HCT116 (cell line): ENCODE data around the gene PEX10. TPM values are rescaled to one million over a fixed set of nuclear protein-coding genes. Genes with fewer than 3 reads are reported as not detected.

ENCODE experiments used
- ATAC-seq: fragments of 200-7000 bp; cut with Tn5 transposase; 2 replicates; pipeline ENCODE4 v1.9.1; 2020; ENCODE audit warnings: mild to moderate bottlenecking, moderate library complexity
- BruUV-seq: library from RNA; stranded (reverse); fragments of 400-500 nt; replicated peaks from 2 replicates; lab custom pipeline; 2021; lab: Mats Ljungman, UMichigan
- CTCF ChIA-PET: fragments of 300-600 bp; sonication (Branson Sonifier 250); formaldehyde crosslinking; loops from one replicate; lab custom pipeline; 2021; ENCODE audit warnings: antibody characterized with exemption; lab: Charles Lee
- POLR2A ChIA-PET: fragments of 300-600, 350-600 bp; sonication (Branson Sonifier 250); formaldehyde crosslinking; loops from one replicate; lab custom pipeline; 2021; ENCODE audit warnings: antibody characterized with exemption; lab: Charles Lee
- RAD21 ChIA-PET, 2 experiments: fragments of 300-600 bp; sonication (Branson Sonifier 250); formaldehyde crosslinking; loops; one replicate each; lab custom pipeline; 2023; ENCODE audit warnings: low total read pairs in 2 of 2; ENCODE audit not compliant: uncharacterized antibody in 2 of 2, unreplicated experiment in 2 of 2, low non-redundant PET in 1 of 2; lab: Charles Lee
- DNase-seq: peaks from one replicate; pipeline ENCODE4 v3.0.0-alpha.2; 2010; ENCODE audit warnings: low read depth, low spot score
- H2AFZ ChIP-seq: fragments of 200-600 bp; shearing (Covaris generic), sonication (generic); 2 replicates; pipeline ENCODE4 v1.6.1; 2017; ENCODE audit warnings: low read depth, mixed run types, mixed read lengths, antibody characterized with exemption, low read length; ENCODE audit not compliant: poor library complexity, severe bottlenecking
- H3K27ac ChIP-seq: 2 replicates; pipeline ENCODE4 v1.5.1; 2012; ENCODE audit warnings: low read depth, low read length
- H3K27me3 ChIP-seq: fragments of 200-600 bp; sonication (generic); 2 replicates; pipeline ENCODE4 v1.6.1; 2016; ENCODE audit warnings: mixed run types, low read length, mixed read lengths; ENCODE audit not compliant: insufficient read depth
- H3K36me3 ChIP-seq, 2 experiments: fragments of 200-500 bp in 1 of 2; fragments of 200-600 bp in 1 of 2; sonication (Bioruptor generic) in 1 of 2; sonication (generic) in 1 of 2; 2 replicates each; pipeline versions ENCODE4 v1.5.1 to v1.6.1; 2014 to 2016; ENCODE audit warnings: low read length in 2 of 2, inconsistent platforms in 1 of 2, mixed read lengths in 1 of 2, mixed run types in 1 of 2; ENCODE audit not compliant: insufficient read depth in 2 of 2, control insufficient read depth in 1 of 2
- H3K4me1 ChIP-seq, 2 experiments: fragments of 200-600 bp in 1 of 2; sonication (generic) in 1 of 2; 2 replicates each; pipeline versions ENCODE4 v1.5.1 to v1.6.1; 2012 to 2017; ENCODE audit warnings: low read length in 2 of 2, inconsistent platforms in 1 of 2, mild to moderate bottlenecking in 1 of 2, mixed read lengths in 1 of 2, mixed run types in 1 of 2, moderate library complexity in 1 of 2; ENCODE audit not compliant: insufficient read depth in 2 of 2, control insufficient read depth in 1 of 2
- H3K4me2 ChIP-seq: fragments of 200-600 bp; sonication (generic); 2 replicates; pipeline ENCODE4 v1.6.1; 2017; ENCODE audit warnings: mixed run types, low read length, mixed read lengths
- H3K4me3 ChIP-seq, 2 experiments: fragments of 200-600 bp in 1 of 2; sonication (generic) in 1 of 2; replicated peaks in 1 of 2; 2 replicates each; pipeline ENCODE4 v1.5.1; 2011 to 2016; ENCODE audit warnings: low read length in 2 of 2, control low read depth in 1 of 2, low read depth in 1 of 2, mild to moderate bottlenecking in 1 of 2, mixed read lengths in 1 of 2, mixed run types in 1 of 2
- H3K79me2 ChIP-seq: fragments of 200-600 bp; sonication (generic); 2 replicates; pipeline ENCODE4 v1.6.1; 2017; ENCODE audit warnings: mild to moderate bottlenecking, mixed run types, low read length, moderate library complexity, mixed read lengths; ENCODE audit not compliant: insufficient read depth
- H3K9ac ChIP-seq: fragments of 200-600 bp; sonication (generic); 2 replicates; pipeline ENCODE4 v1.6.1; 2016; ENCODE audit warnings: low read length, mixed read lengths
- H3K9me2 ChIP-seq: fragments of 200-600 bp; sonication (generic), shearing (Covaris generic); 2 replicates; pipeline ENCODE4 v1.6.1; 2017; ENCODE audit warnings: mixed run types, mild to moderate bottlenecking, moderate library complexity; ENCODE audit not compliant: insufficient read depth
- H3K9me3 ChIP-seq, 2 experiments: fragments of 200-500 bp in 1 of 2; fragments of 200-600 bp in 1 of 2; sonication (Bioruptor generic) in 1 of 2; sonication (generic) in 1 of 2; 2 replicates each; pipeline ENCODE4 v1.6.1; 2014 to 2017; ENCODE audit warnings: low read length in 2 of 2, mixed read lengths in 2 of 2, inconsistent platforms in 1 of 2, low read depth in 1 of 2, mild to moderate bottlenecking in 1 of 2, mixed run types in 1 of 2, moderate library complexity in 1 of 2; ENCODE audit not compliant: control insufficient read depth in 1 of 2, insufficient read depth in 1 of 2
- H4K20me1 ChIP-seq: fragments of 200-600 bp; sonication (generic), shearing (Covaris generic); 2 replicates; pipeline ENCODE4 v1.6.1; 2017; ENCODE audit warnings: mixed run types, mild to moderate bottlenecking, moderate library complexity; ENCODE audit not compliant: insufficient read depth
- ATF3 ChIP-seq: IDR thresholded peaks from 2 replicates; pipeline ENCODE4 v1.6.1; 2012
- CBX3 ChIP-seq: IDR thresholded peaks from 2 replicates; pipeline ENCODE4 v1.6.1; 2012; ENCODE audit warnings: low read depth
- CEBPB ChIP-seq: IDR thresholded peaks from 2 replicates; pipeline ENCODE4 v1.6.1; 2012; ENCODE audit warnings: low read depth
- ELF1 ChIP-seq: IDR thresholded peaks from 2 replicates; pipeline ENCODE4 v1.6.1; 2012; ENCODE audit warnings: low read depth, borderline replicate concordance
- EZH2 ChIP-seq: fragments of 200-600 bp; sonication (generic); IDR thresholded peaks from 2 replicates; pipeline ENCODE4 v1.6.1; 2017; ENCODE audit warnings: antibody characterized with exemption, mixed run types
- JUND ChIP-seq: IDR thresholded peaks from 2 replicates; pipeline ENCODE4 v1.6.1; 2012
- POLR2A ChIP-seq: IDR thresholded peaks from 2 replicates; pipeline ENCODE4 v1.7.0; 2011; ENCODE audit warnings: borderline replicate concordance; ENCODE audit not compliant: insufficient read depth, insufficient read length; ENCODE audit errors: extremely low read depth
- RAD21 ChIP-seq: IDR thresholded peaks from 2 replicates; pipeline ENCODE4 v1.6.1; 2012; ENCODE audit warnings: low read depth, mild to moderate bottlenecking
- SIN3A ChIP-seq: IDR thresholded peaks from 2 replicates; pipeline ENCODE4 v1.6.1; 2012; ENCODE audit warnings: low read depth
- SP1 ChIP-seq: IDR thresholded peaks from 2 replicates; pipeline ENCODE4 v1.6.1; 2012; ENCODE audit warnings: low read depth
- TCF7L2 ChIP-seq: IDR thresholded peaks from 2 replicates; pipeline ENCODE4 v1.7.0; 2011; ENCODE audit warnings: borderline replicate concordance, inconsistent platforms; ENCODE audit not compliant: insufficient read depth, insufficient read length; ENCODE audit errors: extremely low read depth
- YY1 ChIP-seq: IDR thresholded peaks from 2 replicates; pipeline ENCODE4 v1.6.1; 2011; ENCODE audit warnings: low read length, low read depth, moderate library complexity, mild to moderate bottlenecking; ENCODE audit not compliant: insufficient replicate concordance; ENCODE audit errors: extremely low read depth
- ZFX ChIP-seq: fragments of 450-650 bp; IDR thresholded peaks from 2 replicates; pipeline ENCODE4 v1.6.1; 2017
- ZNF274 ChIP-seq: fragments of 200-500 bp; sonication (Bioruptor generic); IDR thresholded peaks from 2 replicates; pipeline ENCODE4 v1.6.1; 2014; ENCODE audit warnings: mild to moderate bottlenecking, low read depth, low read length, inconsistent platforms
- intact Hi-C: fragments of 100-400 bp; cut with micrococcal nuclease; formaldehyde crosslinking; loops from 2 replicates; pipeline ENCODE4 v1.10.0; 2022
- total RNA-seq: library from RNA; stranded (reverse); gene quantifications from one replicate; pipeline ENCODE4 v1.2.1, GENCODE V29; 2021; ENCODE audit not compliant: unreplicated experiment
- TF ChIP-seq, protein P1 (sequence below): IDR thresholded peaks from 2 replicates; pipeline ENCODE4 v1.6.1; 2012

The PEX10 gene
- total RNA-seq, 1 experiment from 2014 or later = 27.9 TPM

GRCh38 chr1:2393471-2393877 is 18.9 kb downstream of the PEX10 start:
- no peak overlapping the region for H3K4me3 ChIP-seq

DNA sequence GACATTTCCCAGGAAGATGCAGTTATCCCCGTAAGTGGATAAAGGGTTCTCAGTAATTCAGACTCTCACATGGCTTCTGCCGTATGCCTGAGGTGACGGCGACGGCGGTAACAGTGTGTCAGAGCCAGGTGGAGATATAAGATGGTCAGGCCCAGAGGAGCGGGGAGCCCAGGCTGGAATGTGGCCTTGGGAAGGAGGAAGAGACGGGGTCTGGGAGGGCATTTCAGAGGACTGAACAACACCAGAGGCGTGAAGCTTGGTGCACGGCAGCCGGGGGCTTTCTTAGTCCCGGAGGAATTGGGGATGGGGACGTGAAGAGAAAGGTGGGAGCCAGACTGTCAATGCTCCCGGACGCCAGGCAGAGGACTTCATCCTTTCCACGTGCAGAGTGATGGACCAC is 19.7 kb downstream of the PEX10 start:
- H3K4me1 ChIP-seq = peaks cover 17 to 25% of the 10 kb centered on the region in 2 experiments
- ATAC-seq (no peak), DNase-seq (no peak)
- no peaks in the 10 kb centered on the region for H3K27me3 ChIP-seq
- H3K27ac ChIP-seq = peak overlapping the region; percentile 85; the same call in 1 of the 2 replicates
- ChIA-PET CTCF (interaction anchor here (0.6 kb wide), 1 partner anchor 193 kb away, joined by 4 read pairs; no protein-coding TSS in a partner anchor), RAD21 (no interaction called here), POLR2A (no interaction called here)
- no peaks in the 10 kb centered on the region for H3K9me2 ChIP-seq
- H2AFZ ChIP-seq = no peak overlapping the region
- 0 out of 2 replicates have a peak, but pooled peaks cover 7% of the 10 kb centered on the region for H4K20me1 ChIP-seq
- TF ChIP-seq ELF1 = no peak
- TF ChIP-seq CBX3 = no peak
- TF ChIP-seq POLR2A = no peak
- TF ChIP-seq ATF3 = no peak
- no TSS peak for BruUV-seq
- peaks cover 18 to 39% of the 10 kb centered on the region in 2 experiments for H3K36me3 ChIP-seq
- H3K9ac ChIP-seq = peak overlapping the region; percentile 88
- H3K4me3 ChIP-seq = peak overlapping the region; percentile 92 to 99
- H3K9me3 ChIP-seq = no peaks in the 10 kb centered on the region
- peak overlapping the region; percentile 86 for H3K4me2 ChIP-seq
- peaks cover 71% of the 10 kb centered on the region for H3K79me2 ChIP-seq
- intact Hi-C loops = no loop called here

More at GRCh38 chr1:2393471-2393877, 18.9 kb downstream of the PEX10 start:
- Histone ChIP-seq H3K27me3 (no peaks in the 10 kb centered on the region), H3K4me2 (peak overlapping the region; percentile 86), H4K20me1 (0 out of 2 replicates have a peak, but pooled peaks cover 7% of the 10 kb centered on the region), H3K9me3 (no peaks in the 10 kb centered on the region), H3K4me1 (peaks cover 17 to 25% of the 10 kb centered on the region in 2 experiments), H3K9me2 (no peaks in the 10 kb centered on the region), H3K9ac (peak overlapping the region; percentile 88; the same call in 1 of the 2 replicates), H2AFZ (no peak overlapping the region), H3K27ac (no peak overlapping the region), H3K79me2 (peaks cover 76% of the 10 kb centered on the region), H3K36me3 (peaks cover 15 to 40% of the 10 kb centered on the region in 2 experiments)
- POLR2A ChIA-PET = no interaction called here
- no peak for TF ChIP-seq YY1
- no peak for TF ChIP-seq RAD21
- no peak for TF ChIP-seq ELF1
- TF ChIP-seq ZNF274 = no peak
- no peak for TF ChIP-seq EZH2
- TF ChIP-seq TCF7L2 = no peak
- TF ChIP-seq JUND = no peak
- TF ChIP-seq SIN3A = no peak
- TF ChIP-seq ZFX = no peak
- no peak for TF ChIP-seq CBX3
- TF ChIP-seq, protein P1, sequence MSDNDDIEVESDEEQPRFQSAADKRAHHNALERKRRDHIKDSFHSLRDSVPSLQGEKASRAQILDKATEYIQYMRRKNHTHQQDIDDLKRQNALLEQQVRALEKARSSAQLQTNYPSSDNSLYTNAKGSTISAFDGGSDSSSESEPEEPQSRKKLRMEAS = no peak
- no peak for TF ChIP-seq SP1
- no peak for TF ChIP-seq CEBPB
- no peak for TF ChIP-seq POLR2A
- BruUV-seq = no TSS peak
- ATAC-seq = no peak
- intact Hi-C loops = no loop called here
- CTCF ChIA-PET = no interaction called here
- no peak for DNase-seq
- RAD21 ChIA-PET = no interaction called here
